Stimulated activated memory B cell treated with anti-CD40 and anti-IgM and Interleukin-4, amounts not matched to agents 10 μg/mL and 1 μg/mL and 100 μg/mL, for 72 hours (primary cell): ENCODE data around the gene ELFN2.

Experiments used
- ATAC-seq: fragments of 150-1000 bp; cut with Tn5 transposase; 2 replicates; pipeline ENCODE4 v1.10.0; 2021
- H3K27ac Mint-ChIP-seq: one replicate; pipeline ENCODE4 v1.8.0; 2022; ENCODE audit warnings: mild to moderate bottlenecking, mixed read lengths
- H3K27me3 Mint-ChIP-seq: one replicate; pipeline ENCODE4 v1.8.0; 2022; ENCODE audit warnings: mixed read lengths
- H3K36me3 Mint-ChIP-seq: one replicate; pipeline ENCODE4 v1.8.0; 2022; ENCODE audit warnings: mixed read lengths
- H3K4me1 Mint-ChIP-seq: one replicate; pipeline ENCODE4 v1.8.0; 2022; ENCODE audit warnings: mixed read lengths
- H3K4me3 Mint-ChIP-seq: one replicate; pipeline ENCODE4 v1.8.0; 2022; ENCODE audit warnings: mild to moderate bottlenecking, moderate library complexity, mixed read lengths
- H3K9me3 Mint-ChIP-seq: one replicate; pipeline ENCODE4 v1.8.0; 2022; ENCODE audit warnings: mixed read lengths

The ELFN2 gene

GRCh38 chr22:37354670-37355069 is 72.6 kb downstream of the ELFN2 start:
- Mint-ChIP-seq H3K4me1 (no peaks in the 10 kb centered on the region), H3K27me3 (peaks cover 48% of the 10 kb centered on the region), H3K27ac (no peak overlapping the region), H3K9me3 (no peaks in the 10 kb centered on the region), H3K36me3 (no peaks in the 10 kb centered on the region), H3K4me3 (no peak overlapping the region)
- ATAC-seq = no peak

- Mint-ChIP-seq H3K27me3 (peaks cover 52% of the 10 kb centered on the region), H3K36me3 (no peaks in the 10 kb centered on the region), H3K4me1 (no peaks in the 10 kb centered on the region), H3K9me3 (no peaks in the 10 kb centered on the region), H3K4me3 (no peak overlapping the region), H3K27ac (no peak overlapping the region)
- ATAC-seq = no peak
These were observed 73.0 kb downstream of the ELFN2 start for GRCh38 chr22:37354261-37354660.

GRCh38 chr22:37353839-37354238 is 73.4 kb downstream of the ELFN2 start:
- ATAC-seq = no peak
- Mint-ChIP-seq H3K27me3 (peaks cover 54% of the 10 kb centered on the region), H3K4me3 (no peak overlapping the region), H3K4me1 (no peaks in the 10 kb centered on the region), H3K27ac (no peak overlapping the region), H3K9me3 (no peaks in the 10 kb centered on the region), H3K36me3 (no peaks in the 10 kb centered on the region)

- no peaks in the 10 kb centered on the region for H3K9me3 Mint-ChIP-seq
- H3K36me3 Mint-ChIP-seq = no peaks in the 10 kb centered on the region
- H3K4me1 Mint-ChIP-seq = no peaks in the 10 kb centered on the region
- peaks cover 56% of the 10 kb centered on the region for H3K27me3 Mint-ChIP-seq
- H3K4me3 Mint-ChIP-seq = no peak overlapping the region
- no peak for ATAC-seq
- no peak overlapping the region for H3K27ac Mint-ChIP-seq
These were observed 74.8 kb downstream of the ELFN2 start for GRCh38 chr22:37352481-37352880.

GRCh38 chr22:37351232-37351631 is 76.0 kb downstream of the ELFN2 start:
- ATAC-seq = no peak
- Mint-ChIP-seq H3K4me3 (no peak overlapping the region), H3K27ac (no peak overlapping the region), H3K4me1 (no peaks in the 10 kb centered on the region), H3K36me3 (no peaks in the 10 kb centered on the region), H3K27me3 (peaks cover 56% of the 10 kb centered on the region), H3K9me3 (no peaks in the 10 kb centered on the region)

GRCh38 chr22:37349043-37349814 is 78.0 kb downstream of the ELFN2 start:
- ATAC-seq = peak; percentile 10
- H3K27ac Mint-ChIP-seq = no peak overlapping the region

GRCh38 chr22:37346505-37346895 is 80.8 kb downstream of the ELFN2 start:
- H3K4me1 Mint-ChIP-seq = peaks cover 5% of the 10 kb centered on the region

More at GRCh38 chr22:37349043-37349814, 78.0 kb downstream of the ELFN2 start:
- no peaks in the 10 kb centered on the region for H3K9me3 Mint-ChIP-seq
- H3K4me1 Mint-ChIP-seq = no peaks in the 10 kb centered on the region
- no peak overlapping the region for H3K4me3 Mint-ChIP-seq
- peaks cover 66% of the 10 kb centered on the region for H3K27me3 Mint-ChIP-seq
- H3K36me3 Mint-ChIP-seq = no peaks in the 10 kb centered on the region

GRCh38 chr22:37345863-37346504 is 81.3 kb downstream of the ELFN2 start:
- H3K9me3 Mint-ChIP-seq = no peaks in the 10 kb centered on the region
- H3K4me1 Mint-ChIP-seq = peaks cover 5% of the 10 kb centered on the region
- no peak overlapping the region for H3K27ac Mint-ChIP-seq
- H3K4me3 Mint-ChIP-seq = no peak overlapping the region
- H3K27me3 Mint-ChIP-seq = peaks cover 72% of the 10 kb centered on the region
- H3K36me3 Mint-ChIP-seq = no peaks in the 10 kb centered on the region
- ATAC-seq = no peak

More at GRCh38 chr22:37346505-37346895, 80.8 kb downstream of the ELFN2 start:
- Mint-ChIP-seq H3K27me3 (peaks cover 74% of the 10 kb centered on the region), H3K4me3 (no peak overlapping the region), H3K27ac (no peak overlapping the region), H3K36me3 (no peaks in the 10 kb centered on the region), H3K9me3 (no peaks in the 10 kb centered on the region)
- ATAC-seq = no peak

- Mint-ChIP-seq H3K27ac (no peak overlapping the region), H3K4me1 (peaks cover 5% of the 10 kb centered on the region), H3K27me3 (peaks cover 77% of the 10 kb centered on the region), H3K9me3 (no peaks in the 10 kb centered on the region), H3K36me3 (no peaks in the 10 kb centered on the region), H3K4me3 (no peak overlapping the region)
- ATAC-seq = no peak
These were observed 82.4 kb downstream of the ELFN2 start for GRCh38 chr22:37344735-37345449.

- Mint-ChIP-seq H3K27me3 (peaks cover 76% of the 10 kb centered on the region), H3K27ac (no peak overlapping the region), H3K36me3 (no peaks in the 10 kb centered on the region), H3K4me3 (no peak overlapping the region), H3K9me3 (no peaks in the 10 kb centered on the region), H3K4me1 (peaks cover 5% of the 10 kb centered on the region)
- peak; percentile 21 for ATAC-seq
These were observed 83.2 kb downstream of the ELFN2 start for GRCh38 chr22:37343863-37344734.

GRCh38 chr22:37343348-37343747 is 83.9 kb downstream of the ELFN2 start:
- Mint-ChIP-seq H3K27ac (no peak overlapping the region), H3K4me1 (peaks cover 7% of the 10 kb centered on the region), H3K9me3 (no peaks in the 10 kb centered on the region), H3K36me3 (no peaks in the 10 kb centered on the region), H3K27me3 (peaks cover 80% of the 10 kb centered on the region), H3K4me3 (no peak overlapping the region)
- no peak for ATAC-seq

GRCh38 chr22:37342065-37342464 is 85.2 kb downstream of the ELFN2 start:
- H3K27me3 Mint-ChIP-seq = peaks cover 84% of the 10 kb centered on the region
- peaks cover 19% of the 10 kb centered on the region for H3K4me1 Mint-ChIP-seq
- H3K27ac Mint-ChIP-seq = no peak overlapping the region
- H3K36me3 Mint-ChIP-seq = no peaks in the 10 kb centered on the region
- ATAC-seq = no peak
- no peak overlapping the region for H3K4me3 Mint-ChIP-seq
- H3K9me3 Mint-ChIP-seq = no peaks in the 10 kb centered on the region

- peak; percentile 6 for ATAC-seq
- H3K27ac Mint-ChIP-seq = no peak overlapping the region
- H3K4me1 Mint-ChIP-seq = peaks cover 31% of the 10 kb centered on the region
- H3K36me3 Mint-ChIP-seq = no peaks in the 10 kb centered on the region
- no peaks in the 10 kb centered on the region for H3K9me3 Mint-ChIP-seq
- H3K4me3 Mint-ChIP-seq = no peak overlapping the region
- peaks cover 93% of the 10 kb centered on the region for H3K27me3 Mint-ChIP-seq
These were observed 86.7 kb downstream of the ELFN2 start for GRCh38 chr22:37340331-37341262.
